GM23338 (cell line): Measurements from ENCODE around the gene SLC35E2B. TPM values are rescaled to one million over a fixed set of nuclear protein-coding genes. Genes with fewer than 3 reads are reported as not detected.

ENCODE experiments used
- polyA plus RNA-seq: library from polyadenylated mRNA; unstranded; fragments of >200 nt; fragmentation: Nextera tagmentation; extraction: Ambion mirVana; gene quantifications from 2 replicates; pipeline ENCODE4 v1.2.1, GENCODE V29; 2016
- total RNA-seq: library from RNA; depleted of rRNA; stranded (reverse); fragments of >200 nt; shearing (Covaris generic); gene quantifications from 2 replicates; pipeline ENCODE4 v1.2.3, GENCODE V29; 2014; rRNA removed

SLC35E2B gene
- total and polyA plus RNA-seq, 2 experiments from 2014 or later = 16.8 to 63.0 TPM

Other genes starting within 250 kb of the SLC35E2B start
- 0.45 and 1.2 TPM in 2 replicates for gene ATAD3C, start 243.1 kb downstream of the SLC35E2B start, total RNA-seq
- gene ATAD3C, start 243.1 kb downstream of the SLC35E2B start, polyA plus RNA-seq = 1.1 and 1.3 TPM in 2 replicates
- 61.4 and 63.4 TPM in 2 replicates for gene ATAD3B, start 221.0 kb downstream of the SLC35E2B start, total RNA-seq
- gene ATAD3B, start 221.0 kb downstream of the SLC35E2B start, polyA plus RNA-seq = 32.3 and 37.8 TPM in 2 replicates
- 71.4 and 80.3 TPM in 2 replicates for gene ATAD3A, start 180.6 kb downstream of the SLC35E2B start, total RNA-seq
- 36.5 and 39.3 TPM in 2 replicates for gene ATAD3A, start 180.6 kb downstream of the SLC35E2B start, polyA plus RNA-seq
- gene TMEM240, start 152.2 kb downstream of the SLC35E2B start, total RNA-seq = 0.74 and 5.1 TPM in 2 replicates
- gene TMEM240, start 152.2 kb downstream of the SLC35E2B start, polyA plus RNA-seq = 1.8 and 1.9 TPM in 2 replicates
- 148 and 163 TPM in 2 replicates for gene SSU72, start 117.9 kb downstream of the SLC35E2B start, total RNA-seq
- 244 and 248 TPM in 2 replicates for gene SSU72, start 117.9 kb downstream of the SLC35E2B start, polyA plus RNA-seq
- 11.1 and 15.1 TPM in 2 replicates for gene FNDC10, start 92.7 kb downstream of the SLC35E2B start, total RNA-seq
- gene FNDC10, start 92.7 kb downstream of the SLC35E2B start, polyA plus RNA-seq = 7.7 and 8.6 TPM in 2 replicates
- gene MIB2, start 77.3 kb downstream of the SLC35E2B start, total RNA-seq = 57.3 and 82.6 TPM in 2 replicates
- 104 and 120 TPM in 2 replicates for gene MIB2, start 77.3 kb downstream of the SLC35E2B start, polyA plus RNA-seq
- gene MMP23B, start 60.6 kb downstream of the SLC35E2B start, total RNA-seq = 12.5 and 15.8 TPM in 2 replicates
- 15.0 and 16.2 TPM in 2 replicates for gene MMP23B, start 60.6 kb downstream of the SLC35E2B start, polyA plus RNA-seq
- 19.8 and 22.4 TPM in 2 replicates for gene CDK11B, start 33.8 kb downstream of the SLC35E2B start, total RNA-seq
- 76.7 and 82.1 TPM in 2 replicates for gene CDK11B, start 33.8 kb downstream of the SLC35E2B start, polyA plus RNA-seq
- 19.6 and 22.8 TPM in 2 replicates for gene CDK11A, start 31.6 kb upstream of the SLC35E2B start, total RNA-seq
- 72.6 and 76.1 TPM in 2 replicates for gene CDK11A, start 31.6 kb upstream of the SLC35E2B start, polyA plus RNA-seq
- gene NADK, start 85.7 kb upstream of the SLC35E2B start, total RNA-seq = 62.8 and 73.2 TPM in 2 replicates
- 45.3 and 47.2 TPM in 2 replicates for gene NADK, start 85.7 kb upstream of the SLC35E2B start, polyA plus RNA-seq
- 138 and 147 TPM in 2 replicates for gene GNB1, start 198.3 kb upstream of the SLC35E2B start, total RNA-seq
- 65.4 and 78.6 TPM in 2 replicates for gene GNB1, start 198.3 kb upstream of the SLC35E2B start, polyA plus RNA-seq
- gene CALML6, start 222.5 kb upstream of the SLC35E2B start, total RNA-seq = 0.82 and 0.87 TPM in 2 replicates
- gene CALML6, start 222.5 kb upstream of the SLC35E2B start, polyA plus RNA-seq = 0.42 TPM in 1 of 2 replicates, not detected in the other
- 13.4 and 19.5 TPM in 2 replicates for gene TMEM52, start 226.5 kb upstream of the SLC35E2B start, total RNA-seq
- 22.0 and 25.0 TPM in 2 replicates for gene TMEM52, start 226.5 kb upstream of the SLC35E2B start, polyA plus RNA-seq